H9 (cell line): Measurements from ENCODE around the gene METTL16. TPM values are rescaled to one million over a fixed set of nuclear protein-coding genes. Genes with fewer than 3 reads are reported as not detected.
"Not testable (repeated sequence)": the region's sequence is repeated elsewhere in the genome, so short reads cannot be mapped to it uniquely, and the experiment has no call there.

Experiments used
- DNase-seq: peaks from one replicate; pipeline ENCODE4 v3.0.0-alpha.2; 2017
- H2AFZ ChIP-seq: one replicate; pipeline ENCODE4 v1.6.1; 2013; ENCODE audit warnings: mild to moderate bottlenecking, low read length, control low read depth, moderate library complexity
- H2AK5ac ChIP-seq: 2 replicates; pipeline ENCODE4 v1.6.1; 2013; ENCODE audit warnings: low read length, control low read depth, mixed read lengths; ENCODE audit not compliant: insufficient read length
- H2BK120ac ChIP-seq: one replicate; pipeline ENCODE4 v1.6.1; 2013; ENCODE audit warnings: low read depth, mild to moderate bottlenecking, low read length, control low read depth, inconsistent platforms; ENCODE audit not compliant: poor library complexity, severe bottlenecking
- H2BK12ac ChIP-seq: 2 replicates; pipeline ENCODE4 v1.6.1; 2013; ENCODE audit warnings: low read length, control low read depth, mixed read lengths, low read depth; ENCODE audit not compliant: insufficient read length
- H2BK15ac ChIP-seq: 2 replicates; pipeline ENCODE4 v1.6.1; 2013; ENCODE audit warnings: low read depth, low read length, control low read depth
- H2BK20ac ChIP-seq: one replicate; pipeline ENCODE4 v1.6.1; 2013; ENCODE audit warnings: low read depth, mild to moderate bottlenecking, low read length, control low read depth, inconsistent platforms; ENCODE audit not compliant: poor library complexity, severe bottlenecking
- H2BK5ac ChIP-seq: 2 replicates; pipeline ENCODE4 v1.6.1; 2013; ENCODE audit warnings: low read length, control low read depth, mixed read lengths; ENCODE audit not compliant: insufficient read length
- H3K14ac ChIP-seq: 2 replicates; pipeline ENCODE4 v1.6.1; 2013; ENCODE audit warnings: low read length, control low read depth; ENCODE audit not compliant: insufficient read depth
- H3K18ac ChIP-seq: 2 replicates; pipeline ENCODE4 v1.6.1; 2013; ENCODE audit warnings: low read depth, mild to moderate bottlenecking, mixed read lengths, low read length, control low read depth; ENCODE audit not compliant: insufficient read length
- H3K23ac ChIP-seq: 2 replicates; pipeline ENCODE4 v1.6.1; 2013; ENCODE audit warnings: low read length, control low read depth, mixed read lengths, low read depth; ENCODE audit not compliant: insufficient read length
- H3K23me2 ChIP-seq: 2 replicates; pipeline ENCODE4 v1.6.1; 2013; ENCODE audit warnings: low read depth, mild to moderate bottlenecking, mixed read lengths, low read length, control low read depth; ENCODE audit not compliant: insufficient read length, poor library complexity, severe bottlenecking
- H3K27ac ChIP-seq: 2 replicates; pipeline ENCODE4 v1.5.1; 2013; ENCODE audit warnings: low read length, control low read depth, mixed read lengths, low read depth; ENCODE audit not compliant: insufficient read length
- H3K27me3 ChIP-seq: 2 replicates; pipeline ENCODE4 v1.6.1; 2013; ENCODE audit warnings: low read length, control low read depth, inconsistent platforms; ENCODE audit not compliant: insufficient read depth
- H3K4ac ChIP-seq: 2 replicates; pipeline ENCODE4 v1.6.1; 2013; ENCODE audit warnings: low read depth, mild to moderate bottlenecking, control low read depth, inconsistent platforms, low read length, moderate library complexity
- H3K4me1 ChIP-seq: 2 replicates; pipeline ENCODE4 v1.6.1; 2013; ENCODE audit warnings: low read length, control low read depth, inconsistent platforms; ENCODE audit not compliant: insufficient read depth
- H3K4me2 ChIP-seq: 2 replicates; pipeline ENCODE4 v1.6.1; 2013; ENCODE audit warnings: low read length, control low read depth, mixed read lengths; ENCODE audit not compliant: insufficient read length, insufficient read depth
- H3K56ac ChIP-seq: 2 replicates; pipeline ENCODE4 v1.6.1; 2013; ENCODE audit warnings: low read depth, mild to moderate bottlenecking, mixed read lengths, low read length, control low read depth; ENCODE audit not compliant: insufficient read length
- H3K79me1 ChIP-seq: 2 replicates; pipeline ENCODE4 v1.6.1; 2013; ENCODE audit warnings: low read depth, mild to moderate bottlenecking, moderate library complexity, low read length, control low read depth, inconsistent platforms; ENCODE audit not compliant: insufficient read depth, poor library complexity, severe bottlenecking
- H3K79me2 ChIP-seq: 2 replicates; pipeline ENCODE4 v1.6.1; 2013; ENCODE audit warnings: low read length, control low read depth, inconsistent platforms; ENCODE audit not compliant: insufficient read depth
- H3K9ac ChIP-seq: 2 replicates; pipeline ENCODE4 v1.6.1; 2013; ENCODE audit warnings: low read length, control low read depth, mixed read lengths; ENCODE audit not compliant: insufficient read length; ENCODE audit errors: extremely low read depth
- H3K9me3 ChIP-seq: one replicate; pipeline ENCODE4 v1.6.1; 2013; ENCODE audit warnings: low read depth, low read length, inconsistent platforms; ENCODE audit not compliant: control insufficient read depth
- H3T11ph ChIP-seq: one replicate; pipeline ENCODE4 v1.6.1; 2013; ENCODE audit warnings: mild to moderate bottlenecking, low read length, control low read depth, inconsistent platforms
- H4K20me1 ChIP-seq: one replicate; pipeline ENCODE4 v1.6.1; 2013; ENCODE audit not compliant: control insufficient read depth, insufficient read length, insufficient read depth
- H4K5ac ChIP-seq: 2 replicates; pipeline ENCODE4 v1.6.1; 2013; ENCODE audit warnings: low read depth, mild to moderate bottlenecking, mixed read lengths, low read length, control low read depth; ENCODE audit not compliant: insufficient read length
- H4K8ac ChIP-seq: replicated peaks from 2 replicates; pipeline ENCODE4 v1.6.1; 2013; ENCODE audit warnings: low read length, control low read depth, mixed read lengths, low read depth; ENCODE audit not compliant: insufficient read length
- H4K91ac ChIP-seq: 2 replicates; pipeline ENCODE4 v1.6.1; 2013; ENCODE audit warnings: low read depth, mild to moderate bottlenecking, moderate library complexity, mixed read lengths, low read length, control low read depth; ENCODE audit not compliant: insufficient read length
- H3K27ac Mint-ChIP-seq, 3 experiments: 2 replicates in 2 of 3; 3 replicates in 1 of 3; pipeline ENCODE4 v1.8.0; 2020 to 2021; ENCODE audit warnings: mixed read lengths in 3 of 3, mild to moderate bottlenecking in 1 of 3, moderate library complexity in 1 of 3
- H3K27me3 Mint-ChIP-seq: 2 replicates; pipeline ENCODE4 v1.8.0; 2021; ENCODE audit warnings: low read depth, mild to moderate bottlenecking, moderate library complexity, mixed read lengths
- H3K36me3 Mint-ChIP-seq, 3 experiments: 2 replicates in 2 of 3; 3 replicates in 1 of 3; pipeline ENCODE4 v1.8.0; 2020 to 2021; ENCODE audit warnings: low read depth in 3 of 3, mixed read lengths in 3 of 3; ENCODE audit not compliant: insufficient read depth in 1 of 3
- H3K4me1 Mint-ChIP-seq, 2 experiments: 2 replicates each; pipeline ENCODE4 v1.8.0; 2020; ENCODE audit warnings: mixed read lengths in 2 of 2
- H3K4me3 Mint-ChIP-seq, 2 experiments: 2 replicates in 1 of 2; 3 replicates in 1 of 2; pipeline ENCODE4 v1.8.0; 2020 to 2021; ENCODE audit warnings: mild to moderate bottlenecking in 2 of 2, mixed read lengths in 2 of 2, moderate library complexity in 1 of 2
- H3K9me3 Mint-ChIP-seq, 2 experiments: 2 replicates in 1 of 2; 3 replicates in 1 of 2; pipeline ENCODE4 v1.8.0; 2020; ENCODE audit warnings: mild to moderate bottlenecking in 2 of 2, mixed read lengths in 2 of 2, moderate library complexity in 1 of 2
- CTCF ChIP-seq: fragments of 200-600 bp; sonication (generic); conservative IDR thresholded peaks from 3 replicates; pipeline ENCODE4 v1.8.0; 2021; ENCODE audit warnings: antibody characterized with exemption, mild to moderate bottlenecking
- WGBS: extraction: QIAGEN DNeasy Blood & Tissue Kit; methylation state at CpG from one replicate; pipeline ENCODE4 v1.1.7; 2013; ENCODE audit warnings: missing lambda C conversion rate, low lambda C conversion rate, mixed read lengths; ENCODE audit not compliant: insufficient read length; ENCODE audit errors: extremely low coverage; 5-methylcytosine and 5-hydroxymethylcytosine counted together
- total RNA-seq: library from RNA; stranded (reverse); gene quantifications from 2 replicates; pipeline ENCODE4 v1.2.1, GENCODE V29; 2021

The METTL16 gene
- total RNA-seq, 1 experiment from 2014 or later: 55.4 TPM

GRCh38 chr17:2500446-2500845, 11.2 kb downstream of the METTL16 start:
- Histone ChIP-seq H3K27ac (no peak overlapping the region), H2BK20ac (no peak overlapping the region), H4K20me1 (no peaks in the 10 kb centered on the region), H2BK5ac (no peak overlapping the region), H3K4ac (no peak overlapping the region), H3K56ac (no peak overlapping the region), H2BK15ac (no peak overlapping the region), H4K91ac (no peak overlapping the region), H3K18ac (no peak overlapping the region), H2BK12ac (no peak overlapping the region), H3T11ph (no peak overlapping the region), H3K9me3 (no peaks in the 10 kb centered on the region), H3K14ac (no peak overlapping the region), H4K8ac (no peak overlapping the region), H3K4me2 (no peak overlapping the region), H2AFZ (no peak overlapping the region), H4K5ac (no peak overlapping the region), H3K79me2 (peaks cover 11% of the 10 kb centered on the region; the same call in 1 of the 2 replicates), H2AK5ac (no peak overlapping the region), H2BK120ac (no peak overlapping the region), H3K9ac (no peak overlapping the region), H3K23ac (no peak overlapping the region), H3K23me2 (no peaks in the 10 kb centered on the region), H3K4me1 (no peaks in the 10 kb centered on the region), H3K79me1 (peaks cover 11% of the 10 kb centered on the region), H3K27me3 (no peaks in the 10 kb centered on the region)
- Mint-ChIP-seq H3K4me3 (no peak overlapping the region), H3K4me1 (0 out of 4 replicates have a peak, but pooled peaks cover 0 to 3% of the 10 kb centered on the region in 2 experiments), H3K9me3 (peaks cover 4 to 10% of the 10 kb centered on the region in 2 experiments; a peak in 4 of 5 replicates), H3K27me3 (no peaks in the 10 kb centered on the region), H3K27ac (peak overlapping the region in 1 of 3 experiments; percentile 28; a peak in 2 of 7 replicates), H3K36me3 (peaks cover 27 to 53% (median 53%) of the 10 kb centered on the region in 3 experiments)
- DNase-seq: no peak
- TF ChIP-seq CTCF: no peak
- no CpG with 5 or more reads among the region's 8 CpGs for WGBS

DNA sequence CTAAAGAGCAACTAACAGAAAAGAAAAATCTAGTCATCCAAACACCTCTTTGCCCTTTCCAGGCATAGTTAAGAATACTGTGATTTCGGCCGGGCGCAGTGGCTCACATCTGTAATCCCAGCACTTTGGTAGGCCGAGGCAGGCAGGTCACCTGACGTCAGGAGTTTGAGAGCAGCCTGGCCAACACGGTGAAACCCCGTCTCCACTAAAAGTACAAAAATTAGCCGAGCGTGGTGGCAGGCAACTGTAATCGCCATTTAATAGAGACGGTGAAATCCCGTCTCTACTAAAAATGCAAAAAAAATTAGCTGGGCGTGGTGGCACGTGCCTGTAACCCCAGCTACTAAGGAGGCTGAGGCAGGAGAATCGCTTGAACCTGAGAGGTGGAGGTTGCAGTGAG, 22.4 kb downstream of the METTL16 start:
- H3K4me2 ChIP-seq, H4K91ac ChIP-seq, H3K23ac ChIP-seq, H3K27me3 Mint-ChIP-seq, H2AFZ ChIP-seq, H2AK5ac ChIP-seq, DNase-seq, H2BK20ac ChIP-seq, H2BK15ac ChIP-seq, H3K56ac ChIP-seq, H3K4me1 ChIP-seq, H3K79me1 ChIP-seq, H3T11ph ChIP-seq, H4K5ac ChIP-seq, H3K9me3 ChIP-seq, H3K9me3 Mint-ChIP-seq, H3K14ac ChIP-seq, H2BK5ac ChIP-seq, H3K9ac ChIP-seq, H2BK120ac ChIP-seq, H3K27ac ChIP-seq, H3K4me3 Mint-ChIP-seq, H3K18ac ChIP-seq, H4K8ac ChIP-seq, H3K23me2 ChIP-seq, H3K4ac ChIP-seq, H3K79me2 ChIP-seq, H4K20me1 ChIP-seq, H3K27me3 ChIP-seq, H2BK12ac ChIP-seq: not testable (repeated sequence)
- H3K36me3 Mint-ChIP-seq: peaks cover 4 to 18% (median 18%) of the 10 kb centered on the region in 3 experiments; a peak in 6 of 7 replicates
- peaks cover 48 to 51% of the 10 kb centered on the region in 2 experiments for H3K4me1 Mint-ChIP-seq
- no CpG with 5 or more reads among the region's 15 CpGs for WGBS
- H3K27ac Mint-ChIP-seq: peak overlapping the region in 2 of 3 experiments; percentile 63 to 72; a peak in 3 of 7 replicates
